Measurements from ENCODE around the gene ISOC2. TPM values are rescaled to one million over a fixed set of nuclear protein-coding genes. Genes with fewer than 3 reads are reported as not detected.

Gene ISOC2
- total and polyA plus RNA-seq, 9 of the 15 experiments (the other 6 are each of a cell fraction or from before 2014, with no cell fraction given) = 1.2 to 229 (median 58.3) TPM

DNA sequence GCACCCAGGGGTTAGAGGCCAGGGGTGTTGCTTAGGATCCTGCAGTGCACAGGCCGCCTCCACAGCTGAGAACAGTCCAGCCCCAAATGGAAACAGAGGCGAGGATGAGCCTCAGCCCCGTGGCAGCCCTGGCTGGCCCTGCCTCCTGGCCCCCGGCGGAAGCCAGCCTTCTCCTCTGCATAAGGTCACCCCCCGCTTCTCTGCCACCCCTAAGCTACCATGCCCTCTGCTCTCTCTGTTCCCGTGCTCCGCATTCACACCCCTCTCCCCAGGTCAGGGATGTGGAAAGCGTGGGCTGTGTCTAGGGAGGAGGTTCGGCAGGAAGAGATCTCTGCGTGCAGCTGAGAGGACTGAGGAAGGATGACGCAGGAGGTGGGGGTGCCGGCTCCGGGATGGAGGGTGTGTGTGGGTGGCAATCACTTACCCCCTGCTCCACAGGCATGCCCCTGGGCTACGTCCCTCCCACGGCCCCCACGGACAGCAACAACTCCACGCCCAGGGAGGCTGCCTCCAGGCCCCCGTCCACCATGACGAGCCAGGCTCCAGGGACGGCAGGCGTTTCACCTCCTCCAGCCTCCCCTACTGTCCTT, 32.8 kb upstream of the ISOC2 start (continued):
- TF ChIP-seq, protein P1, sequence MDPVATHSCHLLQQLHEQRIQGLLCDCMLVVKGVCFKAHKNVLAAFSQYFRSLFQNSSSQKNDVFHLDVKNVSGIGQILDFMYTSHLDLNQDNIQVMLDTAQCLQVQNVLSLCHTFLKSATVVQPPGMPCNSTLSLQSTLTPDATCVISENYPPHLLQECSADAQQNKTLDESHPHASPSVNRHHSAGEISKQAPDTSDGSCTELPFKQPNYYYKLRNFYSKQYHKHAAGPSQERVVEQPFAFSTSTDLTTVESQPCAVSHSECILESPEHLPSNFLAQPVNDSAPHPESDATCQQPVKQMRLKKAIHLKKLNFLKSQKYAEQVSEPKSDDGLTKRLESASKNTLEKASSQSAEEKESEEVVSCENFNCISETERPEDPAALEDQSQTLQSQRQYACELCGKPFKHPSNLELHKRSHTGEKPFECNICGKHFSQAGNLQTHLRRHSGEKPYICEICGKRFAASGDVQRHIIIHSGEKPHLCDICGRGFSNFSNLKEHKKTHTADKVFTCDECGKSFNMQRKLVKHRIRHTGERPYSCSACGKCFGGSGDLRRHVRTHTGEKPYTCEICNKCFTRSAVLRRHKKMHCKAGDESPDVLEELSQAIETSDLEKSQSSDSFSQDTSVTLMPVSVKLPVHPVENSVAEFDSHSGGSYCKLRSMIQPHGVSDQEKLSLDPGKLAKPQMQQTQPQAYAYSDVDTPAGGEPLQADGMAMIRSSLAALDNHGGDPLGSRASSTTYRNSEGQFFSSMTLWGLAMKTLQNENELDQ (CRISPR knock-in tag; IDR thresholded peaks at IDR 0.05; ENCODE audit: borderline replicate concordance) = no peak
- TF ChIP-seq, protein P2, sequence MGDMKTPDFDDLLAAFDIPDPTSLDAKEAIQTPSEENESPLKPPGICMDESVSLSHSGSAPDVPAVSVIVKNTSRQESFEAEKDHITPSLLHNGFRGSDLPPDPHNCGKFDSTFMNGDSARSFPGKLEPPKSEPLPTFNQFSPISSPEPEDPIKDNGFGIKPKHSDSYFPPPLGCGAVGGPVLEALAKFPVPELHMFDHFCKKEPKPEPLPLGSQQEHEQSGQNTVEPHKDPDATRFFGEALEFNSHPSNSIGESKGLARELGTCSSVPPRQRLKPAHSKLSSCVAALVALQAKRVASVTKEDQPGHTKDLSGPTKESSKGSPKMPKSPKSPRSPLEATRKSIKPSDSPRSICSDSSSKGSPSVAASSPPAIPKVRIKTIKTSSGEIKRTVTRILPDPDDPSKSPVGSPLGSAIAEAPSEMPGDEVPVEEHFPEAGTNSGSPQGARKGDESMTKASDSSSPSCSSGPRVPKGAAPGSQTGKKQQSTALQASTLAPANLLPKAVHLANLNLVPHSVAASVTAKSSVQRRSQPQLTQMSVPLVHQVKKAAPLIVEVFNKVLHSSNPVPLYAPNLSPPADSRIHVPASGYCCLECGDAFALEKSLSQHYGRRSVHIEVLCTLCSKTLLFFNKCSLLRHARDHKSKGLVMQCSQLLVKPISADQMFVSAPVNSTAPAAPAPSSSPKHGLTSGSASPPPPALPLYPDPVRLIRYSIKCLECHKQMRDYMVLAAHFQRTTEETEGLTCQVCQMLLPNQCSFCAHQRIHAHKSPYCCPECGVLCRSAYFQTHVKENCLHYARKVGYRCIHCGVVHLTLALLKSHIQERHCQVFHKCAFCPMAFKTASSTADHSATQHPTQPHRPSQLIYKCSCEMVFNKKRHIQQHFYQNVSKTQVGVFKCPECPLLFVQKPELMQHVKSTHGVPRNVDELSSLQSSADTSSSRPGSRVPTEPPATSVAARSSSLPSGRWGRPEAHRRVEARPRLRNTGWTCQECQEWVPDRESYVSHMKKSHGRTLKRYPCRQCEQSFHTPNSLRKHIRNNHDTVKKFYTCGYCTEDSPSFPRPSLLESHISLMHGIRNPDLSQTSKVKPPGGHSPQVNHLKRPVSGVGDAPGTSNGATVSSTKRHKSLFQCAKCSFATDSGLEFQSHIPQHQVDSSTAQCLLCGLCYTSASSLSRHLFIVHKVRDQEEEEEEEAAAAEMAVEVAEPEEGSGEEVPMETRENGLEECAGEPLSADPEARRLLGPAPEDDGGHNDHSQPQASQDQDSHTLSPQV (IDR thresholded peaks at IDR 0.05) = no peak
- TF ChIP-seq SMAD2 (IDR thresholded peaks at IDR 0.05; ENCODE audit: low read depth, low read length) (no peak), HDAC6 (IDR thresholded peaks at IDR 0.05; ENCODE audit: low read depth, low read length) (no peak), CHD1 (IDR thresholded peaks at IDR 0.05; ENCODE audit: low read length) (no peak), NBN (IDR thresholded peaks at IDR 0.05; ENCODE audit: low read depth) (no peak), PCBP2 (IDR thresholded peaks at IDR 0.05; ENCODE audit: low read depth, low read length, poor library complexity, severe bottlenecking) (no peak), DACH1 (IDR thresholded peaks at IDR 0.05; ENCODE audit: partially characterized antibody) (no peak), NCOA6 (IDR thresholded peaks at IDR 0.05) (no peak), SMARCC2 (IDR thresholded peaks at IDR 0.05; ENCODE audit: low read depth) (no peak), ARID2 (IDR thresholded peaks at IDR 0.05) (no peak), PTTG1 (tag; IDR thresholded peaks at IDR 0.05; ENCODE audit: low read depth) (no peak)
- TF ChIP-seq, protein P3, sequence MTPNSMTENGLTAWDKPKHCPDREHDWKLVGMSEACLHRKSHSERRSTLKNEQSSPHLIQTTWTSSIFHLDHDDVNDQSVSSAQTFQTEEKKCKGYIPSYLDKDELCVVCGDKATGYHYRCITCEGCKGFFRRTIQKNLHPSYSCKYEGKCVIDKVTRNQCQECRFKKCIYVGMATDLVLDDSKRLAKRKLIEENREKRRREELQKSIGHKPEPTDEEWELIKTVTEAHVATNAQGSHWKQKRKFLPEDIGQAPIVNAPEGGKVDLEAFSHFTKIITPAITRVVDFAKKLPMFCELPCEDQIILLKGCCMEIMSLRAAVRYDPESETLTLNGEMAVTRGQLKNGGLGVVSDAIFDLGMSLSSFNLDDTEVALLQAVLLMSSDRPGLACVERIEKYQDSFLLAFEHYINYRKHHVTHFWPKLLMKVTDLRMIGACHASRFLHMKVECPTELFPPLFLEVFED (CRISPR knock-in tag; conservative IDR thresholded peaks at IDR 0.05) = no peak
- TF ChIP-seq, protein P4, sequence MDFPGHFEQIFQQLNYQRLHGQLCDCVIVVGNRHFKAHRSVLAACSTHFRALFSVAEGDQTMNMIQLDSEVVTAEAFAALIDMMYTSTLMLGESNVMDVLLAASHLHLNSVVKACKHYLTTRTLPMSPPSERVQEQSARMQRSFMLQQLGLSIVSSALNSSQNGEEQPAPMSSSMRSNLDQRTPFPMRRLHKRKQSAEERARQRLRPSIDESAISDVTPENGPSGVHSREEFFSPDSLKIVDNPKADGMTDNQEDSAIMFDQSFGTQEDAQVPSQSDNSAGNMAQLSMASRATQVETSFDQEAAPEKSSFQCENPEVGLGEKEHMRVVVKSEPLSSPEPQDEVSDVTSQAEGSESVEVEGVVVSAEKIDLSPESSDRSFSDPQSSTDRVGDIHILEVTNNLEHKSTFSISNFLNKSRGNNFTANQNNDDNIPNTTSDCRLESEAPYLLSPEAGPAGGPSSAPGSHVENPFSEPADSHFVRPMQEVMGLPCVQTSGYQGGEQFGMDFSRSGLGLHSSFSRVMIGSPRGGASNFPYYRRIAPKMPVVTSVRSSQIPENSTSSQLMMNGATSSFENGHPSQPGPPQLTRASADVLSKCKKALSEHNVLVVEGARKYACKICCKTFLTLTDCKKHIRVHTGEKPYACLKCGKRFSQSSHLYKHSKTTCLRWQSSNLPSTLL (IDR thresholded peaks at IDR 0.05) = no peak
- TF ChIP-seq, protein P5, sequence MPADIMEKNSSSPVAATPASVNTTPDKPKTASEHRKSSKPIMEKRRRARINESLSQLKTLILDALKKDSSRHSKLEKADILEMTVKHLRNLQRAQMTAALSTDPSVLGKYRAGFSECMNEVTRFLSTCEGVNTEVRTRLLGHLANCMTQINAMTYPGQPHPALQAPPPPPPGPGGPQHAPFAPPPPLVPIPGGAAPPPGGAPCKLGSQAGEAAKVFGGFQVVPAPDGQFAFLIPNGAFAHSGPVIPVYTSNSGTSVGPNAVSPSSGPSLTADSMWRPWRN (IDR thresholded peaks at IDR 0.05; ENCODE audit: low read depth) = no peak
